ENCODE measurements around the gene GOPC. TPM values are rescaled to one million over a fixed set of nuclear protein-coding genes. Genes with fewer than 3 reads are reported as not detected.

GOPC gene
- total RNA-seq, 1 experiment from 2014 or later, result 18.7 TPM

GRCh38 chr6:117547688-117548621 lies 54.4 kb downstream of the GOPC start:
- peak; percentile 85 for ATAC-seq
- ChIA-PET CTCF (interaction anchor here (0.6 to 3.7 kb wide), 9 partner anchors 12 to 144 kb away, joined by 3 to 16 read pairs (median 4); partner anchors contain the start of gene GOPC), POLR2A (no interaction called here)
- Mint-ChIP-seq H3K27ac (no peak overlapping the region), H3K9me3 (no peaks in the 10 kb centered on the region), H3K4me1 (peaks cover 30% of the 10 kb centered on the region), H3K36me3 (no peaks in the 10 kb centered on the region; the same call in 1 of the 2 replicates), H3K4me3 (peak overlapping the region; percentile 65), H3K27me3 (ENCODE audit: low read depth) (peaks cover 12% of the 10 kb centered on the region)
- DNase-seq (ENCODE audit: low spot score), result peak; percentile 79
- 0 out of 2 replicates have a peak, but pooled peaks have one; percentile 6 for TF ChIP-seq NFYB (CRISPR knock-in tag; conservative IDR thresholded peaks at IDR 0.05; ENCODE audit: low read depth)
- no peak for TF ChIP-seq GABPB1 (CRISPR knock-in tag; IDR thresholded peaks at IDR 0.05)
- TF ChIP-seq E2F4 (CRISPR knock-in tag; IDR thresholded peaks at IDR 0.05; ENCODE audit: borderline replicate concordance, low read depth), result 0 out of 2 replicates have a peak, but pooled peaks have one; percentile 56
- TF ChIP-seq ESRRA (CRISPR knock-in tag; IDR thresholded peaks at IDR 0.05; ENCODE audit: borderline replicate concordance), result no peak
- peak; percentile 70 for TF ChIP-seq SP1 (CRISPR knock-in tag; conservative IDR thresholded peaks at IDR 0.05)
- no peak for TF ChIP-seq GRHL2 (CRISPR knock-in tag; IDR thresholded peaks at IDR 0.05; ENCODE audit: insufficient replicate concordance, severe bottlenecking)
- 0 out of 2 replicates have a peak, but pooled peaks have one; percentile 62 for TF ChIP-seq ZBTB21 (CRISPR knock-in tag; IDR thresholded peaks at IDR 0.05; ENCODE audit: borderline replicate concordance)
- TF ChIP-seq, protein P1, sequence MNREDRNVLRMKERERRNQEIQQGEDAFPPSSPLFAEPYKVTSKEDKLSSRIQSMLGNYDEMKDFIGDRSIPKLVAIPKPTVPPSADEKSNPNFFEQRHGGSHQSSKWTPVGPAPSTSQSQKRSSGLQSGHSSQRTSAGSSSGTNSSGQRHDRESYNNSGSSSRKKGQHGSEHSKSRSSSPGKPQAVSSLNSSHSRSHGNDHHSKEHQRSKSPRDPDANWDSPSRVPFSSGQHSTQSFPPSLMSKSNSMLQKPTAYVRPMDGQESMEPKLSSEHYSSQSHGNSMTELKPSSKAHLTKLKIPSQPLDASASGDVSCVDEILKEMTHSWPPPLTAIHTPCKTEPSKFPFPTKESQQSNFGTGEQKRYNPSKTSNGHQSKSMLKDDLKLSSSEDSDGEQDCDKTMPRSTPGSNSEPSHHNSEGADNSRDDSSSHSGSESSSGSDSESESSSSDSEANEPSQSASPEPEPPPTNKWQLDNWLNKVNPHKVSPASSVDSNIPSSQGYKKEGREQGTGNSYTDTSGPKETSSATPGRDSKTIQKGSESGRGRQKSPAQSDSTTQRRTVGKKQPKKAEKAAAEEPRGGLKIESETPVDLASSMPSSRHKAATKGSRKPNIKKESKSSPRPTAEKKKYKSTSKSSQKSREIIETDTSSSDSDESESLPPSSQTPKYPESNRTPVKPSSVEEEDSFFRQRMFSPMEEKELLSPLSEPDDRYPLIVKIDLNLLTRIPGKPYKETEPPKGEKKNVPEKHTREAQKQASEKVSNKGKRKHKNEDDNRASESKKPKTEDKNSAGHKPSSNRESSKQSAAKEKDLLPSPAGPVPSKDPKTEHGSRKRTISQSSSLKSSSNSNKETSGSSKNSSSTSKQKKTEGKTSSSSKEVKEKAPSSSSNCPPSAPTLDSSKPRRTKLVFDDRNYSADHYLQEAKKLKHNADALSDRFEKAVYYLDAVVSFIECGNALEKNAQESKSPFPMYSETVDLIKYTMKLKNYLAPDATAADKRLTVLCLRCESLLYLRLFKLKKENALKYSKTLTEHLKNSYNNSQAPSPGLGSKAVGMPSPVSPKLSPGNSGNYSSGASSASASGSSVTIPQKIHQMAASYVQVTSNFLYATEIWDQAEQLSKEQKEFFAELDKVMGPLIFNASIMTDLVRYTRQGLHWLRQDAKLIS (CRISPR knock-in tag; IDR thresholded peaks at IDR 0.05; ENCODE audit: borderline replicate concordance), result no peak
- peak; percentile 81; the same call in 1 of the 2 replicates for TF ChIP-seq ZNF232 (CRISPR knock-in tag; IDR thresholded peaks at IDR 0.05)
- TF ChIP-seq, protein P2, sequence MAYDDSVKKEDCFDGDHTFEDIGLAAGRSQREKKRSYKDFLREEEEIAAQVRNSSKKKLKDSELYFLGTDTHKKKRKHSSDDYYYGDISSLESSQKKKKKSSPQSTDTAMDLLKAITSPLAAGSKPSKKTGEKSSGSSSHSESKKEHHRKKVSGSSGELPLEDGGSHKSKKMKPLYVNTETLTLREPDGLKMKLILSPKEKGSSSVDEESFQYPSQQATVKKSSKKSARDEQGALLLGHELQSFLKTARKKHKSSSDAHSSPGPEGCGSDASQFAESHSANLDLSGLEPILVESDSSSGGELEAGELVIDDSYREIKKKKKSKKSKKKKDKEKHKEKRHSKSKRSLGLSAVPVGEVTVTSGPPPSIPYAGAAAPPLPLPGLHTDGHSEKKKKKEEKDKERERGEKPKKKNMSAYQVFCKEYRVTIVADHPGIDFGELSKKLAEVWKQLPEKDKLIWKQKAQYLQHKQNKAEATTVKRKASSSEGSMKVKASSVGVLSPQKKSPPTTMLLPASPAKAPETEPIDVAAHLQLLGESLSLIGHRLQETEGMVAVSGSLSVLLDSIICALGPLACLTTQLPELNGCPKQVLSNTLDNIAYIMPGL (CRISPR knock-in tag; IDR thresholded peaks at IDR 0.05), result peak; percentile 90
- 0 out of 2 replicates have a peak, but pooled peaks have one; percentile 49 for TF ChIP-seq E2F5 (CRISPR knock-in tag; IDR thresholded peaks at IDR 0.05)
- TF ChIP-seq HMGA2 (CRISPR knock-in tag; IDR thresholded peaks at IDR 0.05), result no peak
- no peak; the same call in 1 of the 2 replicates for TF ChIP-seq ZNF263 (CRISPR knock-in tag; IDR thresholded peaks at IDR 0.05; ENCODE audit: low read depth)
- TF ChIP-seq MYBL2 (CRISPR knock-in tag; IDR thresholded peaks at IDR 0.05), result peak; percentile 82; the same call in 1 of the 2 replicates
- TF ChIP-seq, protein P3, sequence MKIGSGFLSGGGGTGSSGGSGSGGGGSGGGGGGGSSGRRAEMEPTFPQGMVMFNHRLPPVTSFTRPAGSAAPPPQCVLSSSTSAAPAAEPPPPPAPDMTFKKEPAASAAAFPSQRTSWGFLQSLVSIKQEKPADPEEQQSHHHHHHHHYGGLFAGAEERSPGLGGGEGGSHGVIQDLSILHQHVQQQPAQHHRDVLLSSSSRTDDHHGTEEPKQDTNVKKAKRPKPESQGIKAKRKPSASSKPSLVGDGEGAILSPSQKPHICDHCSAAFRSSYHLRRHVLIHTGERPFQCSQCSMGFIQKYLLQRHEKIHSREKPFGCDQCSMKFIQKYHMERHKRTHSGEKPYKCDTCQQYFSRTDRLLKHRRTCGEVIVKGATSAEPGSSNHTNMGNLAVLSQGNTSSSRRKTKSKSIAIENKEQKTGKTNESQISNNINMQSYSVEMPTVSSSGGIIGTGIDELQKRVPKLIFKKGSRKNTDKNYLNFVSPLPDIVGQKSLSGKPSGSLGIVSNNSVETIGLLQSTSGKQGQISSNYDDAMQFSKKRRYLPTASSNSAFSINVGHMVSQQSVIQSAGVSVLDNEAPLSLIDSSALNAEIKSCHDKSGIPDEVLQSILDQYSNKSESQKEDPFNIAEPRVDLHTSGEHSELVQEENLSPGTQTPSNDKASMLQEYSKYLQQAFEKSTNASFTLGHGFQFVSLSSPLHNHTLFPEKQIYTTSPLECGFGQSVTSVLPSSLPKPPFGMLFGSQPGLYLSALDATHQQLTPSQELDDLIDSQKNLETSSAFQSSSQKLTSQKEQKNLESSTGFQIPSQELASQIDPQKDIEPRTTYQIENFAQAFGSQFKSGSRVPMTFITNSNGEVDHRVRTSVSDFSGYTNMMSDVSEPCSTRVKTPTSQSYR (CRISPR knock-in tag; IDR thresholded peaks at IDR 0.05), result 0 out of 2 replicates have a peak, but pooled peaks have one; percentile 17
- no peak for TF ChIP-seq GTF2I (CRISPR knock-in tag; conservative IDR thresholded peaks at IDR 0.05)
- no peak for TF ChIP-seq ZNF671 (CRISPR knock-in tag; IDR thresholded peaks at IDR 0.05)
- 0 out of 2 replicates have a peak, but pooled peaks have one; percentile 57 for TF ChIP-seq ETV6 (CRISPR knock-in tag; IDR thresholded peaks at IDR 0.05)
- TF ChIP-seq FOXJ3 (CRISPR knock-in tag; IDR thresholded peaks at IDR 0.05; ENCODE audit: borderline replicate concordance), result no peak
- peak; percentile 75 for TF ChIP-seq TEAD1 (CRISPR knock-in tag; IDR thresholded peaks at IDR 0.05)
- peak; percentile 38; the same call in 1 of the 2 replicates for TF ChIP-seq NFE2L1 (CRISPR knock-in tag; IDR thresholded peaks at IDR 0.05)
- TF ChIP-seq TP53 (CRISPR knock-in tag; IDR thresholded peaks at IDR 0.05), result 0 out of 2 replicates have a peak, but pooled peaks have one; percentile 25
- peak; percentile 46; the same call in 1 of the 2 replicates for TF ChIP-seq ZNF138 (CRISPR knock-in tag; conservative IDR thresholded peaks at IDR 0.05)
- 0 out of 2 replicates have a peak, but pooled peaks have one; percentile 42 for TF ChIP-seq CREM (CRISPR knock-in tag; IDR thresholded peaks at IDR 0.05)
- TF ChIP-seq FOXK1 (CRISPR knock-in tag; IDR thresholded peaks at IDR 0.05), result peak; percentile 50
